Measurements from ENCODE around the gene PLCG2. TPM values are rescaled to one million over a fixed set of nuclear protein-coding genes. Genes with fewer than 3 reads are reported as not detected.
"Not testable (repeated sequence)": the region's sequence is repeated elsewhere in the genome, so short reads cannot be mapped to it uniquely, and the experiment has no call there.

Gene PLCG2
- total RNA-seq, 1 donor: 0.43 TPM

DNA sequence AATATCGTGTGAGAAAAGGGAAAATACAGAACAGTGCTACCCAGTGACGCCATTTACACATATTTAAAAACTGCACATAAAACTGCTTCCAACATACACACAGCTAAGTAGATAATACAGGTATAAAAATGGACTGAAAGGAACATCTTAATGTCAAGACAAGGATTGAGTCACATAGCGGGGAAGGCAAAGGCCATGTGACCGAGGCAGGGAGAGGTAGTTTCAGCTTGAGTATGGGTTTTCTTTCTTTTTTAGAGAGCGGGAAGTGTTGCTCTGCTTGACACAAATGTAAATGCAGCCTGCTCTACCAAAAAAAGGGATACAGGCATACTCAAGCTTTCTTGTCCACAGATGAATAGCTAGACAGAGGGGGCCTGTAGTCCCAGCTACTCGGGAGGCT lies 185.7 kb downstream of the PLCG2 start:
- H3K4me3 ChIP-seq (ENCODE audit: low read depth, low read length): no peak overlapping the region
- TF ChIP-seq CTCF (IDR thresholded peaks at IDR 0.05; ENCODE audit: insufficient read depth, low read depth, low read length): no peak
- no peak for DNase-seq (ENCODE audit: low read depth)

DNA sequence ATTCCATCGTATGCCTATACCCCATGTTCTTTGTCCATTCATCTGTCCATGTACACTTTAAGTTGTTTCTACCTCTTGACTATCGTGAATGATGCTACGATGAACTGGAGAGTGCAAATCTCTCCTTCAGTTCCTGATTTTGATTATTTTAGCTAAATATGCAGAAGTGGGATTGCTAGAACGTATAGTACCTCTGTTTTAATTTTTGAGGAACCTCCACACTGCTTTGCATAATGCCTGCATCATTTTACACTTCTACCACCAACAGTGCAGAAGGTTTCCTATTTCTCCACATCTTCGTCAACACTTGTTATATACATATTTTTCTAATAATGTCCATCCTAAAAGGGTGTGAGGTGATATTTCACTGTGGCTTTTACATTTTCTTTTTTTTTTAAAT lies 188.3 kb downstream of the PLCG2 start:
- DNase-seq (ENCODE audit: low read depth): no peak
- TF ChIP-seq CTCF (IDR thresholded peaks at IDR 0.05; ENCODE audit: insufficient read depth, low read depth, low read length): no peak
- H3K4me3 ChIP-seq (ENCODE audit: low read depth, low read length): no peak overlapping the region

DNA sequence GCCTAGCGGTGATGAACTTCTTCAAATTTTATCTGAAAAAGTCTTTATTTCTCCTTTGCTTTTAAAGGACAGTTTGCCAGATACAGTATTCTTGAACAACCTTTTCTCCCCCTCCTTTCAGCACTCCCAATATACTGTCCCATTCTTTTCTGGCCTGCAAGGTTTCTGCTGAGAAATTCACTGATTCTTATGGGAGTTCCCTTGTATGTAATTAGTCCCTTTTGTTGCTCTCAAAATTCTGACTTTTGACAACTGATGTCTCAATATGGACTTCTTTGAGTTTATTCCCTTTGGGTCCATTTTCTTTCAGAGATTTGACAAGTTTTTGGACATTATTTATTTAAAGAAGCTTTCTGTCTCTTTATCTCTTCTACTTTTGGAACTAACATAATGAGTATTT lies 192.8 kb downstream of the PLCG2 start:
- no peak for TF ChIP-seq CTCF (IDR thresholded peaks at IDR 0.05; ENCODE audit: insufficient read depth, low read depth, low read length)
- H3K4me3 ChIP-seq (ENCODE audit: low read depth, low read length): no peak overlapping the region
- no peak for DNase-seq (ENCODE audit: low read depth)

DNA sequence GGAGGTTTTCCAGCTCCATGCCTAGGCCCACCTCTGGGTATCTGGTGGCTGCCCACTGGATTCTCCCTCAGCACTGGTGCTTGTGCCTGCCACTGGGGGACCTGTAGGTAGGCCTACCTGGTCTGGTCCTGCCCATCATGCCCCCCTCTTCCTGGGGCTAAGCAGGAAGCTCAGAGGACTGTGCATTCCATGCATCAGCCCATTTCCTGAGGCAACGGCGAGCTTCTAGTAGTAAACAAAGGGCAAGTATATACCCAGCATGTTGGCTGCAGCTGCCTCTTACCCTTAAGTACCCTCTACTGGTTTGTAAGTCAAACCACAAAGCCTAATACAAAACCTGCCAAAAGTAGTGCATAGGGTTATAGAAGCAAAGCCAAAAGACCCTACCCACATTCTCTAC lies 194.6 kb downstream of the PLCG2 start:
- no peak overlapping the region for H3K4me3 ChIP-seq (ENCODE audit: low read depth, low read length)
- DNase-seq (ENCODE audit: low read depth): no peak
- no peak for TF ChIP-seq CTCF (IDR thresholded peaks at IDR 0.05; ENCODE audit: insufficient read depth, low read depth, low read length)

GRCh38 chr16:81975637-81976036 lies 196.5 kb downstream of the PLCG2 start:
- TF ChIP-seq CTCF (IDR thresholded peaks at IDR 0.05; ENCODE audit: insufficient read depth, low read depth, low read length): no peak
- no peak for DNase-seq (ENCODE audit: low read depth)
- no peak overlapping the region for H3K4me3 ChIP-seq (ENCODE audit: low read depth, low read length)

DNA sequence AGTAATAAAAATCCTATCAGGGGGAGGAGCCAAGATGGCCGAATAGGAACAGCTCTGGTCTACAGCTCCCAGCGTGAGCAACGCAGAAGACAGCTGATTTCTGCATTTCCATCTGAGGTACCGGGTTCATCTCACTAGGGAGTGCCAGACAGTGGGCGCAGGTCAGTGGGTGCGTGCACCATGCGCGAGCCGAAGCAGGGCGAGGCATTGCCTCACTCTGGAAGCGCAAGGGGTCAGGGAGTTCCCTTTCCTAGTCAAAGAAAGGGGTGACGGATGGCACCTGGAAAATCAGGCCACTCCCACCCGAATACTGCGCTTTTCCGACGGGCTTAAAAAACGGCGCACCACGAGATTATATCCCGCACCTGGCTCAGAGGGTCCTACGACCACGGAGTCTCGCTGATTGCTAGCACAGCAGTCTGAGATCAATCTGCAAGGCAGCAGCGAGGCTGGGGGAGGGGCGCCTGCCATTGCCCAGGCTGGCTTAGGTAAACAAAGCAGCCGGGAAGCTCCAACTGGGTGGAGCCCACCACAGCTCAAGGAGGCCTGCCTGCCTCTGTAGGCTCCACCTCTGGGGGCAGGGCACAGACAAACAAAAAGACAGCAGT lies 198.3 kb downstream of the PLCG2 start:
- not testable (repeated sequence) for H3K4me3 ChIP-seq (ENCODE audit: low read depth, low read length); DNase-seq (ENCODE audit: low read depth)

DNA sequence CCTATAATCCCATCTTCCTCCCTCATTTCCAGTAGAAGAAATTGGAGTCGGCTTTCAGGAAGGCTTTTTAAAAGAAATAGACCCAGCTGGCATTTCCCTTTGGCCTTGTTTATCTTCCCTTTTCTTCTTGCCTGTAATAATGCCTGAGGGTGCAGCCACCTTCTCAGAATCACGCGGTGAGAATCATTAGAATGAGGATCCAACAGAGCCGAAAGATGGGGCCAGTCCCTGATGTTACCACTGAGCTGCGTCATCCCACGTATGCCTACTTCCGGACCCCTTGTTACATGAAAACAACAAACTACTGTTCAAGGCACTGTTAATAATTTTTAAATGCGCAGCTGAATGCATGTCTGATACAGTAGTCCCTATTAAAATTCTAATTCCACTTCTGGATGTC lies 208.0 kb downstream of the PLCG2 start:
- H3K4me3 ChIP-seq (ENCODE audit: low read depth, low read length): no peak overlapping the region
- DNase-seq (ENCODE audit: low read depth): no peak
- TF ChIP-seq CTCF (IDR thresholded peaks at IDR 0.05; ENCODE audit: insufficient read depth, low read depth, low read length): no peak

All from fibroblast of villous mesenchyme (primary cell).